IMR-90 (cell line): ENCODE measurements around the gene PARD3. TPM values are rescaled to one million over a fixed set of nuclear protein-coding genes. Genes with fewer than 3 reads are reported as not detected.

Source experiments
- ATAC-seq: fragments of 200-7000 bp; cut with Tn5 transposase; 2 replicates; pipeline ENCODE4 v1.9.1; 2020; ENCODE audit warnings: low read depth, mild to moderate bottlenecking, moderate library complexity
- BruUV-seq: library from RNA; stranded (reverse); fragments of 400-500 nt; replicated peaks from 2 replicates; lab custom pipeline; 2021; lab: Mats Ljungman, UMichigan
- CTCF ChIA-PET: fragments of 300-600 bp; formaldehyde crosslinking; extraction: SDS; loops from one replicate; lab custom pipeline; 2021; ENCODE audit warnings: antibody characterized with exemption; lab: Yijun Ruan, JAX
- POLR2A ChIA-PET: fragments of 300-600 bp; sonication (Branson Sonifier 250); formaldehyde crosslinking; loops from one replicate; lab custom pipeline; 2022; ENCODE audit warnings: antibody characterized with exemption; ENCODE audit not compliant: unreplicated experiment; lab: Charles Lee
- DNase-seq: peaks from one replicate; pipeline ENCODE4 v3.0.0; 2013
- H2AFZ ChIP-seq: replicated peaks from 2 replicates; pipeline ENCODE3; 2013; ENCODE audit warnings: low read length, mild to moderate bottlenecking; ENCODE audit not compliant: poor library complexity
- H2AK5ac ChIP-seq: 2 replicates; pipeline ENCODE4 v1.6.1; 2013; ENCODE audit warnings: low read depth, low read length, inconsistent platforms
- H2AK9ac ChIP-seq: replicated peaks from 2 replicates; pipeline ENCODE3; 2013; ENCODE audit warnings: mild to moderate bottlenecking, low read depth, low read length, moderate library complexity; ENCODE audit not compliant: poor library complexity
- H2BK120ac ChIP-seq: 2 replicates; pipeline ENCODE4 v1.6.1; 2013; ENCODE audit warnings: low read depth, low read length, inconsistent platforms
- H2BK15ac ChIP-seq: 3 replicates; pipeline ENCODE4 v1.6.1; 2013; ENCODE audit warnings: low read depth, low read length, inconsistent platforms
- H2BK20ac ChIP-seq: 2 replicates; pipeline ENCODE4 v1.6.1; 2013; ENCODE audit warnings: low read depth, mild to moderate bottlenecking, inconsistent platforms, low read length, moderate library complexity
- H2BK5ac ChIP-seq: 2 replicates; pipeline ENCODE4 v1.6.1; 2013; ENCODE audit warnings: mild to moderate bottlenecking, low read depth, low read length, inconsistent platforms; ENCODE audit not compliant: poor library complexity, severe bottlenecking
- H3K14ac ChIP-seq: replicated peaks from 2 replicates; pipeline ENCODE4 v1.6.1; 2013; ENCODE audit warnings: low read depth, low read length, inconsistent platforms
- H3K18ac ChIP-seq: 2 replicates; pipeline ENCODE4 v1.6.1; 2013; ENCODE audit warnings: low read depth, low read length, control low read depth
- H3K23ac ChIP-seq: 2 replicates; pipeline ENCODE4 v1.6.1; 2013; ENCODE audit warnings: low read depth, low read length, inconsistent platforms
- H3K27ac ChIP-seq: 2 replicates; pipeline ENCODE4 v1.5.1; 2013; ENCODE audit warnings: mild to moderate bottlenecking, control low read depth, low read length; ENCODE audit not compliant: insufficient read depth
- H3K27me3 ChIP-seq: 2 replicates; pipeline ENCODE4 v1.6.1; 2013; ENCODE audit warnings: low read length; ENCODE audit not compliant: control insufficient read depth, insufficient read depth
- H3K36me3 ChIP-seq: 2 replicates; pipeline ENCODE4 v1.6.1; 2013; ENCODE audit warnings: low read length, mixed read lengths; ENCODE audit not compliant: control insufficient read depth, insufficient read depth
- H3K4ac ChIP-seq: 2 replicates; pipeline ENCODE4 v1.6.1; 2013; ENCODE audit warnings: low read depth, low read length, inconsistent platforms
- H3K4me1 ChIP-seq: 2 replicates; pipeline ENCODE4 v1.6.1; 2013; ENCODE audit warnings: low read length, mixed read lengths; ENCODE audit not compliant: control insufficient read depth, insufficient read depth
- H3K4me2 ChIP-seq: 2 replicates; pipeline ENCODE4 v1.6.1; 2013; ENCODE audit warnings: low read depth, mild to moderate bottlenecking, control low read depth, low read length, moderate library complexity
- H3K4me3 ChIP-seq: 2 replicates; pipeline ENCODE4 v1.5.1; 2013; ENCODE audit warnings: low read depth, mild to moderate bottlenecking, control low read depth, low read length, moderate library complexity; ENCODE audit not compliant: insufficient read depth
- H3K56ac ChIP-seq: 2 replicates; pipeline ENCODE4 v1.6.1; 2013; ENCODE audit warnings: low read length, inconsistent platforms; ENCODE audit not compliant: insufficient read depth; ENCODE audit errors: extremely low read depth
- H3K79me1 ChIP-seq, 2 experiments: 2 replicates each; pipeline ENCODE4 v1.6.1; 2013; ENCODE audit warnings: low read length in 2 of 2, inconsistent platforms in 1 of 2, low read depth in 1 of 2
- H3K9ac ChIP-seq: 2 replicates; pipeline ENCODE4 v1.6.1; 2013; ENCODE audit warnings: low read depth, low read length, control low read depth
- H3K9me1 ChIP-seq: 2 replicates; pipeline ENCODE4 v1.6.1; 2013; ENCODE audit warnings: low read length, inconsistent platforms; ENCODE audit not compliant: insufficient read depth
- H3K9me3 ChIP-seq: 2 replicates; pipeline ENCODE4 v1.6.1; 2013; ENCODE audit warnings: low read length; ENCODE audit not compliant: control insufficient read depth, insufficient read depth
- H4K20me1 ChIP-seq: 2 replicates; pipeline ENCODE4 v1.6.1; 2013; ENCODE audit warnings: low read length, inconsistent platforms; ENCODE audit not compliant: insufficient read depth
- H4K5ac ChIP-seq: 2 replicates; pipeline ENCODE4 v1.6.1; 2013; ENCODE audit warnings: mild to moderate bottlenecking, low read depth, low read length, control low read depth
- H4K8ac ChIP-seq, 2 experiments: 2 replicates each; pipeline ENCODE4 v1.6.1; 2013; ENCODE audit warnings: low read depth in 2 of 2, low read length in 2 of 2, control low read depth in 1 of 2, inconsistent platforms in 1 of 2
- H4K91ac ChIP-seq: 2 replicates; pipeline ENCODE4 v1.6.1; 2013; ENCODE audit warnings: low read depth, low read length, inconsistent platforms; ENCODE audit not compliant: insufficient read depth
- BHLHE40 ChIP-seq: fragments of 150-350 bp; IDR thresholded peaks from 2 replicates; pipeline ENCODE4 v1.6.1; 2016; ENCODE audit warnings: mild to moderate bottlenecking, low read depth, low read length
- CEBPB ChIP-seq: IDR thresholded peaks from 2 replicates; pipeline ENCODE4 v1.6.1; 2012; ENCODE audit warnings: low read depth, low read length, improper control_type of control experiment
- CHD1 ChIP-seq: IDR thresholded peaks from 2 replicates; pipeline ENCODE4 v1.6.1; 2012; ENCODE audit warnings: low read depth, low read length, improper control_type of control experiment
- ELK1 ChIP-seq: fragments of 150-350 bp; IDR thresholded peaks from 2 replicates; pipeline ENCODE4 v1.6.1; 2016; ENCODE audit warnings: low read depth, mild to moderate bottlenecking, low read length, moderate library complexity, borderline replicate concordance
- FOS ChIP-seq: fragments of 150-350 bp; IDR thresholded peaks from 2 replicates; pipeline ENCODE4 v1.6.1; 2016; ENCODE audit warnings: low read depth, low read length
- MAFK ChIP-seq: IDR thresholded peaks from 2 replicates; pipeline ENCODE4 v1.6.1; 2012; ENCODE audit warnings: low read depth, low read length, improper control_type of control experiment
- MAZ ChIP-seq: IDR thresholded peaks from 2 replicates; pipeline ENCODE4 v1.6.1; 2012; ENCODE audit warnings: low read depth, mild to moderate bottlenecking, low read length, improper control_type of control experiment, moderate library complexity, borderline replicate concordance
- MXI1 ChIP-seq: IDR thresholded peaks from 2 replicates; pipeline ENCODE4 v1.6.1; 2012; ENCODE audit warnings: low read depth, mild to moderate bottlenecking, low read length, moderate library complexity, borderline replicate concordance
- NFE2L2 ChIP-seq: fragments of 150-350 bp; IDR thresholded peaks from 2 replicates; pipeline ENCODE4 v1.6.1; 2016; ENCODE audit warnings: low read depth, mild to moderate bottlenecking, low read length
- POLR2A ChIP-seq: IDR thresholded peaks from 2 replicates; pipeline ENCODE4 v1.6.1; 2012; ENCODE audit warnings: mild to moderate bottlenecking, low read depth, low read length
- SMC3 ChIP-seq: fragments of 150-350 bp; IDR thresholded peaks from 2 replicates; pipeline ENCODE4 v1.6.1; 2016; ENCODE audit warnings: low read depth, mild to moderate bottlenecking, antibody characterized with exemption, low read length, moderate library complexity
- USF2 ChIP-seq: fragments of 150-350 bp; IDR thresholded peaks from 2 replicates; pipeline ENCODE4 v1.6.1; 2017; ENCODE audit warnings: mild to moderate bottlenecking, antibody characterized with exemption, low read length, low read depth
- WGBS, 2 experiments: methylation state at CpG; one replicate each; pipeline versions ENCODE4 v1.1.5 to v1.1.7; 2013; ENCODE audit warnings: missing lambda C conversion rate in 2 of 2; ENCODE audit not compliant: insufficient read length in 1 of 2; ENCODE audit errors: extremely low coverage in 2 of 2; 5-methylcytosine and 5-hydroxymethylcytosine counted together
- dilution Hi-C: fragments of 300-500 bp; cut with HindIII; formaldehyde crosslinking; loops from one replicate; pipeline ENCODE4 v1.14.3; 2018; ENCODE audit warnings: low sequenced_read_pairs; ENCODE audit not compliant: unreplicated experiment
- in situ Hi-C: fragments of 300-500 bp; cut with MboI; formaldehyde crosslinking; loops from 3 replicates; pipeline ENCODE4 v1.14.3; 2019; ENCODE audit warnings: low sequenced_read_pairs, inconsistent platforms, mixed read lengths
- intact Hi-C: fragments of 100-400 bp; cut with micrococcal nuclease; formaldehyde crosslinking; loops from 2 replicates; pipeline ENCODE4 v1.10.0; 2022
- polyA plus RNA-seq, 3 experiments: library from polyadenylated mRNA; depleted of rRNA; stranded (reverse); fragments of >200 nt; gene quantifications; 2 replicates each; pipeline ENCODE4 v1.2.3, GENCODE V29; 2012; ENCODE audit warnings: low replicate concordance in 1 of 3
- total RNA-seq: library from RNA; depleted of rRNA; stranded (reverse); fragments of >200 nt; gene quantifications from 2 replicates; pipeline ENCODE4 v1.2.3, GENCODE V29; 2012

The PARD3 gene
- total and polyA plus RNA-seq, 2 of the 4 experiments (the other 2 are of a cell fraction): 14.6 to 37.5 TPM

GRCh38 chr10:34826221-34826620 is 11.1 kb upstream of the PARD3 start:
- Histone ChIP-seq H3K4me2 (no peak overlapping the region), H3K9me3 (no peaks in the 10 kb centered on the region), H2AFZ (no peak overlapping the region), H2BK15ac (no peak overlapping the region), H2BK20ac (no peak overlapping the region), H3K18ac (no peak overlapping the region), H4K91ac (no peak overlapping the region), H3K79me1 (no peaks in the 10 kb centered on the region), H3K27me3 (peaks cover 9% of the 10 kb centered on the region), H2BK120ac (no peak overlapping the region), H4K5ac (no peak overlapping the region), H3K56ac (no peak overlapping the region), H3K4ac (no peak overlapping the region), H4K8ac (no peak overlapping the region), H3K23ac (no peak overlapping the region), H3K4me3 (no peak overlapping the region), H2AK5ac (no peak overlapping the region), H3K36me3 (no peaks in the 10 kb centered on the region), H3K9me1 (no peaks in the 10 kb centered on the region), H2BK5ac (no peak overlapping the region), H4K20me1 (no peaks in the 10 kb centered on the region), H3K27ac (no peak overlapping the region), H3K4me1 (no peaks in the 10 kb centered on the region), H2AK9ac (no peak overlapping the region), H3K9ac (no peak overlapping the region), H3K14ac (no peak overlapping the region)
- POLR2A ChIA-PET: no interaction called here
- no CpG with 5 or more reads among the region's 6 CpGs for WGBS, 2 experiments
- ATAC-seq (no peak), DNase-seq (no peak)
- in situ Hi-C loops: no loop called here
- dilution Hi-C loops: no loop called here
- no TSS peak for BruUV-seq
- CTCF ChIA-PET: interaction anchor here (0.6 kb wide), 1 partner anchor 36 kb away, joined by 3 read pairs; no protein-coding TSS in a partner anchor
- intact Hi-C loops: no loop called here
- no peak for TF ChIP-seq MAFK
- no peak for TF ChIP-seq NFE2L2
- no peak for TF ChIP-seq POLR2A
- no peak for TF ChIP-seq FOS
- TF ChIP-seq USF2: no peak
- no peak for TF ChIP-seq MXI1
- no peak for TF ChIP-seq MAZ
- TF ChIP-seq ELK1: no peak
- TF ChIP-seq CEBPB: no peak
- no peak for TF ChIP-seq CHD1
- no peak for TF ChIP-seq SMC3
- TF ChIP-seq BHLHE40: no peak
